Measurements from ENCODE around the gene C16orf46. TPM values are rescaled to one million over a fixed set of nuclear protein-coding genes. Genes with fewer than 3 reads are reported as not detected.

The C16orf46 gene
- total and polyA plus RNA-seq, 2 of the 13 experiments (the other 11 are each of a cell fraction or from before 2014, with no cell fraction given) = 0.38 to 0.55 TPM

DNA sequence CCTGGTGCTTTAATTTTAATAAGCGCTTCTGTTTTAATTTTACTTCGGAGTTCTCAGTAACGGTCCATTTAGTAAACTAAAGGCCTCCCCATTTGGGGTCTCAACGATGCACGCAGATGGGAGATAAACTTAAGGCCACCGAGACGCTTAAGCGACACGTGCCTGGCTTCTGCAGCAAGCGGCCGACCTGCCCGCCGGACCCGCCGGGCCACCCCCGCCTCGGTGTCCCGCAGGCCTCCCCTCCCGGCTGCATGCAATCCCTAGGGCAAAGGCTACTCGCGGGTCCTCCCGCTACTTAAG lies 18.6 kb upstream of the C16orf46 start (continued):
- TF ChIP-seq HNRNPL (IDR thresholded peaks at IDR 0.05; ENCODE audit: low read depth, low read length) (0 out of 2 replicates have a peak, but pooled peaks have one; percentile 30), ZMYM3 (CRISPR knock-in tag; IDR thresholded peaks at IDR 0.05) (0 out of 2 replicates have a peak, but pooled peaks have one; percentile 9), ZFP82 (CRISPR knock-in tag; IDR thresholded peaks at IDR 0.05; ENCODE audit: borderline replicate concordance) (0 out of 2 replicates have a peak, but pooled peaks have one; percentile 29), PHF8 (CRISPR knock-in tag; IDR thresholded peaks at IDR 0.05) (peak; percentile 84), ZNF572 (CRISPR knock-in tag; IDR thresholded peaks at IDR 0.05) (0 out of 2 replicates have a peak, but pooled peaks have one; percentile 25), ZFP37 (CRISPR knock-in tag; IDR thresholded peaks at IDR 0.05; ENCODE audit: borderline replicate concordance) (0 out of 2 replicates have a peak, but pooled peaks have one; percentile 23), MAZ (IDR thresholded peaks at IDR 0.05; ENCODE audit: borderline replicate concordance, low read depth, low read length) (no peak), MAZ (CRISPR knock-in tag; IDR thresholded peaks at IDR 0.05; ENCODE audit: low read depth) (no peak), IKZF4 (CRISPR knock-in tag; IDR thresholded peaks at IDR 0.05; ENCODE audit: borderline replicate concordance, low read depth, not compliant biosample characterization) (no peak), REL (CRISPR knock-in tag; conservative IDR thresholded peaks at IDR 0.05) (peak; percentile 73; the same call in 1 of the 2 replicates), ZNF788 (CRISPR knock-in tag; IDR thresholded peaks at IDR 0.05; ENCODE audit: borderline replicate concordance) (0 out of 2 replicates have a peak, but pooled peaks have one; percentile 12)
- TF ChIP-seq, protein P1, sequence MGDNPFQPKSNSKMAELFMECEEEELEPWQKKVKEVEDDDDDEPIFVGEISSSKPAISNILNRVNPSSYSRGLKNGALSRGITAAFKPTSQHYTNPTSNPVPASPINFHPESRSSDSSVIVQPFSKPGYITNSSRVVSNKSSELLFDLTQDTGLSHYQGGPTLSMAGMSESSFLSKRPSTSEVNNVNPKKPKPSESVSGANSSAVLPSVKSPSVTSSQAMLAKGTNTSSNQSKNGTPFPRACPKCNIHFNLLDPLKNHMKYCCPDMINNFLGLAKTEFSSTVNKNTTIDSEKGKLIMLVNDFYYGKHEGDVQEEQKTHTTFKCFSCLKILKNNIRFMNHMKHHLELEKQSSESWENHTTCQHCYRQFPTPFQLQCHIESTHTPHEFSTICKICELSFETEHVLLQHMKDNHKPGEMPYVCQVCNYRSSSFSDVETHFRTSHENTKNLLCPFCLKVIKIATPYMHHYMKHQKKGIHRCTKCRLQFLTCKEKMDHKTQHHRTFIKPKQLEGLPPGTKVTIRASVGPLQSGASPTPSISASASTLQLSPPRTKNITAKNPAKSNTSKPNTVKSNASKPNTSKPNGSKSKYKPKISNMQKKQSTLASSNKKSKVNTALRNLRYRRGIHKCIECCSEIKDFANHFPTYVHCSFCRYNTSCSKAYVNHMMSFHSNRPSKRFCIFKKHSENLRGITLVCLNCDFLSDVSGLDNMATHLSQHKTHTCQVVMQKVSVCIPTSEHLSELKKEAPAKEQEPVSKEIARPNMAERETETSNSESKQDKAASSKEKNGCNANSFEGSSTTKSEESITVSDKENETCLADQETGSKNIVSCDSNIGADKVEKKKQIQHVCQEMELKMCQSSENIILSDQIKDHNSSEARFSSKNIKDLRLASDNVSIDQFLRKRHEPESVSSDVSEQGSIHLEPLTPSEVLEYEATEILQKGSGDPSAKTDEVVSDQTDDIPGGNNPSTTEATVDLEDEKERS (CRISPR knock-in tag; IDR thresholded peaks at IDR 0.05) = 0 out of 2 replicates have a peak, but pooled peaks have one; percentile 27
- TF ChIP-seq, protein P2, sequence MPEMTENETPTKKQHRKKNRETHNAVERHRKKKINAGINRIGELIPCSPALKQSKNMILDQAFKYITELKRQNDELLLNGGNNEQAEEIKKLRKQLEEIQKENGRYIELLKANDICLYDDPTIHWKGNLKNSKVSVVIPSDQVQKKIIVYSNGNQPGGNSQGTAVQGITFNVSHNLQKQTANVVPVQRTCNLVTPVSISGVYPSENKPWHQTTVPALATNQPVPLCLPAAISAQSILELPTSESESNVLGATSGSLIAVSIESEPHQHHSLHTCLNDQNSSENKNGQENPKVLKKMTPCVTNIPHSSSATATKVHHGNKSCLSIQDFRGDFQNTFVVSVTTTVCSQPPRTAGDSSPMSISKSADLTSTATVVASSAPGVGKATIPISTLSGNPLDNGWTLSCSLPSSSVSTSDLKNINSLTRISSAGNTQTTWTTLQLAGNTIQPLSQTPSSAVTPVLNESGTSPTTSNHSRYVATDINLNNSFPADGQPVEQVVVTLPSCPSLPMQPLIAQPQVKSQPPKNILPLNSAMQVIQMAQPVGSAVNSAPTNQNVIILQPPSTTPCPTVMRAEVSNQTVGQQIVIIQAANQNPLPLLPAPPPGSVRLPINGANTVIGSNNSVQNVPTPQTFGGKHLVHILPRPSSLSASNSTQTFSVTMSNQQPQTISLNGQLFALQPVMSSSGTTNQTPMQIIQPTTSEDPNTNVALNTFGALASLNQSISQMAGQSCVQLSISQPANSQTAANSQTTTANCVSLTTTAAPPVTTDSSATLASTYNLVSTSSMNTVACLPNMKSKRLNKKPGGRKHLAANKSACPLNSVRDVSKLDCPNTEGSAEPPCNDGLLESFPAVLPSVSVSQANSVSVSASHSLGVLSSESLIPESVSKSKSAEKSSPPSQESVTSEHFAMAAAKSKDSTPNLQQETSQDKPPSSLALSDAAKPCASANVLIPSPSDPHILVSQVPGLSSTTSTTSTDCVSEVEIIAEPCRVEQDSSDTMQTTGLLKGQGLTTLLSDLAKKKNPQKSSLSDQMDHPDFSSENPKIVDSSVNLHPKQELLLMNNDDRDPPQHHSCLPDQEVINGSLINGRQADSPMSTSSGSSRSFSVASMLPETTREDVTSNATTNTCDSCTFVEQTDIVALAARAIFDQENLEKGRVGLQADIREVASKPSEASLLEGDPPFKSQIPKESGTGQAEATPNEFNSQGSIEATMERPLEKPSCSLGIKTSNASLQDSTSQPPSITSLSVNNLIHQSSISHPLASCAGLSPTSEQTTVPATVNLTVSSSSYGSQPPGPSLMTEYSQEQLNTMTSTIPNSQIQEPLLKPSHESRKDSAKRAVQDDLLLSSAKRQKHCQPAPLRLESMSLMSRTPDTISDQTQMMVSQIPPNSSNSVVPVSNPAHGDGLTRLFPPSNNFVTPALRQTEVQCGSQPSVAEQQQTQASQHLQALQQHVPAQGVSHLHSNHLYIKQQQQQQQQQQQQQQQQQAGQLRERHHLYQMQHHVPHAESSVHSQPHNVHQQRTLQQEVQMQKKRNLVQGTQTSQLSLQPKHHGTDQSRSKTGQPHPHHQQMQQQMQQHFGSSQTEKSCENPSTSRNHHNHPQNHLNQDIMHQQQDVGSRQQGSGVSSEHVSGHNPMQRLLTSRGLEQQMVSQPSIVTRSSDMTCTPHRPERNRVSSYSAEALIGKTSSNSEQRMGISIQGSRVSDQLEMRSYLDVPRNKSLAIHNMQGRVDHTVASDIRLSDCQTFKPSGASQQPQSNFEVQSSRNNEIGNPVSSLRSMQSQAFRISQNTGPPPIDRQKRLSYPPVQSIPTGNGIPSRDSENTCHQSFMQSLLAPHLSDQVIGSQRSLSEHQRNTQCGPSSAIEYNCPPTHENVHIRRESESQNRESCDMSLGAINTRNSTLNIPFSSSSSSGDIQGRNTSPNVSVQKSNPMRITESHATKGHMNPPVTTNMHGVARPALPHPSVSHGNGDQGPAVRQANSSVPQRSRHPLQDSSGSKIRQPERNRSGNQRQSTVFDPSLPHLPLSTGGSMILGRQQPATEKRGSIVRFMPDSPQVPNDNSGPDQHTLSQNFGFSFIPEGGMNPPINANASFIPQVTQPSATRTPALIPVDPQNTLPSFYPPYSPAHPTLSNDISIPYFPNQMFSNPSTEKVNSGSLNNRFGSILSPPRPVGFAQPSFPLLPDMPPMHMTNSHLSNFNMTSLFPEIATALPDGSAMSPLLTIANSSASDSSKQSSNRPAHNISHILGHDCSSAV (CRISPR knock-in tag; IDR thresholded peaks at IDR 0.05; ENCODE audit: borderline replicate concordance) = no peak
- TF ChIP-seq, protein P3, sequence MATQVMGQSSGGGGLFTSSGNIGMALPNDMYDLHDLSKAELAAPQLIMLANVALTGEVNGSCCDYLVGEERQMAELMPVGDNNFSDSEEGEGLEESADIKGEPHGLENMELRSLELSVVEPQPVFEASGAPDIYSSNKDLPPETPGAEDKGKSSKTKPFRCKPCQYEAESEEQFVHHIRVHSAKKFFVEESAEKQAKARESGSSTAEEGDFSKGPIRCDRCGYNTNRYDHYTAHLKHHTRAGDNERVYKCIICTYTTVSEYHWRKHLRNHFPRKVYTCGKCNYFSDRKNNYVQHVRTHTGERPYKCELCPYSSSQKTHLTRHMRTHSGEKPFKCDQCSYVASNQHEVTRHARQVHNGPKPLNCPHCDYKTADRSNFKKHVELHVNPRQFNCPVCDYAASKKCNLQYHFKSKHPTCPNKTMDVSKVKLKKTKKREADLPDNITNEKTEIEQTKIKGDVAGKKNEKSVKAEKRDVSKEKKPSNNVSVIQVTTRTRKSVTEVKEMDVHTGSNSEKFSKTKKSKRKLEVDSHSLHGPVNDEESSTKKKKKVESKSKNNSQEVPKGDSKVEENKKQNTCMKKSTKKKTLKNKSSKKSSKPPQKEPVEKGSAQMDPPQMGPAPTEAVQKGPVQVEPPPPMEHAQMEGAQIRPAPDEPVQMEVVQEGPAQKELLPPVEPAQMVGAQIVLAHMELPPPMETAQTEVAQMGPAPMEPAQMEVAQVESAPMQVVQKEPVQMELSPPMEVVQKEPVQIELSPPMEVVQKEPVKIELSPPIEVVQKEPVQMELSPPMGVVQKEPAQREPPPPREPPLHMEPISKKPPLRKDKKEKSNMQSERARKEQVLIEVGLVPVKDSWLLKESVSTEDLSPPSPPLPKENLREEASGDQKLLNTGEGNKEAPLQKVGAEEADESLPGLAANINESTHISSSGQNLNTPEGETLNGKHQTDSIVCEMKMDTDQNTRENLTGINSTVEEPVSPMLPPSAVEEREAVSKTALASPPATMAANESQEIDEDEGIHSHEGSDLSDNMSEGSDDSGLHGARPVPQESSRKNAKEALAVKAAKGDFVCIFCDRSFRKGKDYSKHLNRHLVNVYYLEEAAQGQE (IDR thresholded peaks at IDR 0.05; ENCODE audit: borderline replicate concordance in 1 of 2, low read depth in 1 of 2, low read length in 2 of 2) = no peak

Data from HepG2 (cell line).